AG09309 (cell line): Measurements from ENCODE around the gene MPZL2.

ENCODE experiments used
- DNase-seq: peaks from one replicate; pipeline ENCODE4 v3.0.0-alpha.2; 2010; ENCODE audit warnings: low read depth
- H3K4me3 ChIP-seq: 2 replicates; pipeline ENCODE4 v1.5.1; 2011; ENCODE audit warnings: mild to moderate bottlenecking, low read depth, low read length, moderate library complexity; ENCODE audit not compliant: control insufficient read depth
- TF ChIP-seq, protein P1 (sequence below): IDR thresholded peaks from 2 replicates; pipeline ENCODE4 v1.5.1; 2011; ENCODE audit warnings: mild to moderate bottlenecking, low read depth, low read length, inconsistent platforms; ENCODE audit not compliant: insufficient read depth, control insufficient read depth; ENCODE audit errors: missing control alignments

The MPZL2 gene

DNA sequence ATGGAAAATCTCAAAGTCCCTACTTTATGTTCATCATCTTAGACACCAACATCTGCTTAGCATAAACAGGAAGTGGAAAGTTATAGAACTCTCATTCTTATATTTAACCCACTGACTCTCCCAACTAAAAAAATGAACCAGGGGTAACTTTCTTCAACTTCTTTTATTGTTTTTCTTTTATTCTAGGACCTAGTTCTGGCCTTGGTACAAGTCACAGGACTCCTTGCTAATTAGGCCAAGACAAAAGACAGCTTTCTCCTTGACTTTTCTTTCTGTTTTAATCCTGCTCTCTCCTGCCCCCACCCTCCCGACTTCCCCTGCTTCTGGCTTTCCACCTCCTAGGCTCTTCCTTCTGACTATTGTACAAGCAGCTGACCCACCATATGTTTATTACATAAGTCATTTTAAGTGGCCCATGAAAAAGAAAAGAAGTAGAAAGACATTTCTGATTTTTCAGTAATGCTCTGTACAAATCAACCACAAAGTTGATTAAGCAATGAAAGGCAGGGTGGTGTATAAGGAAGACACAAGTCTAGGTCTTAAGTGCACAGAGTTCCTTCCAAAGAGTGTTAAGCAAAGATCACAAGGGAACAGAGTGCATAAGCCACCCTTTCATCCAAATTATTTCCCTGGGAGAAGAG, 57.6 kb downstream of the MPZL2 start:
- DNase-seq, result no peak
- no peak overlapping the region for H3K4me3 ChIP-seq
- TF ChIP-seq, protein P1, sequence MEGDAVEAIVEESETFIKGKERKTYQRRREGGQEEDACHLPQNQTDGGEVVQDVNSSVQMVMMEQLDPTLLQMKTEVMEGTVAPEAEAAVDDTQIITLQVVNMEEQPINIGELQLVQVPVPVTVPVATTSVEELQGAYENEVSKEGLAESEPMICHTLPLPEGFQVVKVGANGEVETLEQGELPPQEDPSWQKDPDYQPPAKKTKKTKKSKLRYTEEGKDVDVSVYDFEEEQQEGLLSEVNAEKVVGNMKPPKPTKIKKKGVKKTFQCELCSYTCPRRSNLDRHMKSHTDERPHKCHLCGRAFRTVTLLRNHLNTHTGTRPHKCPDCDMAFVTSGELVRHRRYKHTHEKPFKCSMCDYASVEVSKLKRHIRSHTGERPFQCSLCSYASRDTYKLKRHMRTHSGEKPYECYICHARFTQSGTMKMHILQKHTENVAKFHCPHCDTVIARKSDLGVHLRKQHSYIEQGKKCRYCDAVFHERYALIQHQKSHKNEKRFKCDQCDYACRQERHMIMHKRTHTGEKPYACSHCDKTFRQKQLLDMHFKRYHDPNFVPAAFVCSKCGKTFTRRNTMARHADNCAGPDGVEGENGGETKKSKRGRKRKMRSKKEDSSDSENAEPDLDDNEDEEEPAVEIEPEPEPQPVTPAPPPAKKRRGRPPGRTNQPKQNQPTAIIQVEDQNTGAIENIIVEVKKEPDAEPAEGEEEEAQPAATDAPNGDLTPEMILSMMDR, result no peak

DNA sequence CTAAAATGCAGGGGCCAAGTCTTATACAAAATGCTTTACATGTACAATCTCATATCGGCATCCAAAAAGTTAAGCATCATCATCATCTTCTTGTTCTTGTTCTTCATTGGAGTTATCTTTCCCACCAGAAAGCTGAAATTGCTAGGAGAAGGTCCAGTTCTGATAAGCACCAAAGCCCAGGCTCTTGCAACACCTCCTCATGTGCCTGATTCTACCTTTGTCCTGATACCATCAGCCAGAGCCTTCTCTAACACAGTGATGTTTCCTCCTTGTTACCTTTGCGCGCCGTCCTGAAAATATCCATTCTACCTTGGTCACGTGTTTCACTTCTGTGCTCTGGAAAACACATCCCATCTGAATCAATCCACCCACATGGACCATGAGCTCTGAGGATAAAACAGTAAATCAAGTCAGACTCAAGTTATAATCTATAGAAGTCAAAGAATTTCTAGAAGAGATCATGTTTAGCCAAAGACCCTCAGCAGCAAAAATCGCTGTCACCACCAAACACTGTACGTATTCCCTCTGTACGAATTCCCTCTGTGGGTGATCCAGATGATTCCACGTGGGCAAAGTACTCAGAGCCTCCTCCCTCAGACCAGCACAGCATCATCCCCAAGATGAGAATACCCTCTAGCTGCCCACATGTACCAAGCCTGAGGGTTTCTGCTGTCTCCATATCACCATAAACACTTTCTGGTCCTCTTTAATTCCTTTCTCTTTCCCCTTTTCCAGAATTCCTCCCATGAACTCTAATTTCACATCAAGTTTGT, 58.3 kb downstream of the MPZL2 start:
- TF ChIP-seq, protein P1, result no peak
- DNase-seq, result no peak
- H3K4me3 ChIP-seq, result no peak overlapping the region
